Endothelial cell of umbilical vein (primary cell): ENCODE measurements around the gene GNPDA1. TPM values are rescaled to one million over a fixed set of nuclear protein-coding genes. Genes with fewer than 3 reads are reported as not detected.
"Not testable (repeated sequence)": the region's sequence is repeated elsewhere in the genome, so short reads cannot be mapped to it uniquely, and the experiment has no call there.

Source experiments
- BruUV-seq: library from RNA; stranded (reverse); fragments of 400-500 nt; replicated peaks from 2 replicates; lab custom pipeline; 2021; lab: Mats Ljungman, UMichigan
- CTCF ChIA-PET: fragments of 300-600, 350-600 bp; sonication (Branson Sonifier 250); formaldehyde crosslinking; loops from one replicate; lab custom pipeline; 2021; ENCODE audit warnings: antibody characterized with exemption, inconsistent platforms; lab: Charles Lee
- POLR2A ChIA-PET: fragments of 300-600, 350-600 bp; sonication (Branson Sonifier 250); formaldehyde crosslinking; loops from one replicate; lab custom pipeline; 2021; ENCODE audit warnings: antibody characterized with exemption, inconsistent platforms; lab: Charles Lee
- DNase-seq: peaks from one replicate; pipeline ENCODE4 v3.0.0-alpha.2; 2011; ENCODE audit warnings: low read depth, low spot score
- FAIRE-seq: peaks from 2 replicates; lab custom pipeline; 2011; peaks lifted over from hg19 to GRCh38; lab: Jason Lieb, UNC
- H2AFZ ChIP-seq: 2 replicates; pipeline ENCODE4 v1.6.0; 2012; ENCODE audit warnings: low read depth, low read length, control low read depth, inconsistent platforms
- H3K27ac ChIP-seq: 2 replicates; pipeline ENCODE4 v1.5.1; 2011; ENCODE audit warnings: low read depth, mild to moderate bottlenecking, control low read depth, low read length, moderate library complexity; ENCODE audit not compliant: insufficient read depth
- H3K27me3 ChIP-seq, 2 experiments: 2 replicates each; pipeline versions ENCODE4 v1.6.0 to v1.6.1; 2011; ENCODE audit warnings: low read length in 2 of 2, mixed read lengths in 1 of 2; ENCODE audit not compliant: control insufficient read depth in 2 of 2, insufficient read depth in 2 of 2
- H3K36me3 ChIP-seq, 2 experiments: 2 replicates in 1 of 2; 3 replicates in 1 of 2; pipeline ENCODE4 v1.5.1; 2011; ENCODE audit warnings: low read length in 2 of 2, mild to moderate bottlenecking in 1 of 2, moderate library complexity in 1 of 2; ENCODE audit not compliant: control insufficient read depth in 2 of 2, insufficient read depth in 2 of 2; ENCODE audit errors: extremely low read depth in 1 of 2
- H3K4me1 ChIP-seq: 3 replicates; pipeline ENCODE4 v1.5.1; 2011; ENCODE audit warnings: mild to moderate bottlenecking, low read length; ENCODE audit not compliant: control insufficient read depth, insufficient read depth; ENCODE audit errors: extremely low read depth
- H3K4me2 ChIP-seq: 2 replicates; pipeline ENCODE4 v1.6.1; 2011; ENCODE audit warnings: low read length, control low read depth, mixed read lengths; ENCODE audit not compliant: insufficient read depth
- H3K4me3 ChIP-seq, 3 experiments: fragments of 200-600 bp in 1 of 3; sonication (generic), shearing (Covaris generic) in 1 of 3; replicated peaks in 1 of 3; 2 replicates each; pipeline ENCODE4 v1.5.1; 2011 to 2016; ENCODE audit warnings: control low read depth in 3 of 3, low read length in 3 of 3, mild to moderate bottlenecking in 2 of 3, inconsistent platforms in 1 of 3, low read depth in 1 of 3, moderate library complexity in 1 of 3; ENCODE audit not compliant: insufficient read depth in 1 of 3
- H3K79me2 ChIP-seq: 2 replicates; pipeline ENCODE4 v1.6.0; 2012; ENCODE audit warnings: low read length, inconsistent platforms; ENCODE audit not compliant: control insufficient read depth, insufficient read depth
- H3K9ac ChIP-seq: replicated peaks from 2 replicates; pipeline ENCODE3; 2011; ENCODE audit warnings: low read length, control low read depth; ENCODE audit not compliant: insufficient read depth; ENCODE audit errors: extremely low read depth
- H3K9me1 ChIP-seq: replicated peaks from 3 replicates; pipeline ENCODE4 v1.6.0; 2011; ENCODE audit warnings: mild to moderate bottlenecking, low read length; ENCODE audit not compliant: control insufficient read depth, insufficient read depth; ENCODE audit errors: extremely low read depth
- H3K9me3 ChIP-seq: replicated peaks from 2 replicates; pipeline ENCODE4 v1.5.1; 2012; ENCODE audit warnings: low read length, inconsistent platforms; ENCODE audit not compliant: control insufficient read depth, insufficient read depth
- H4K20me1 ChIP-seq: replicated peaks from 2 replicates; pipeline ENCODE3; 2011; ENCODE audit warnings: mild to moderate bottlenecking, low read length; ENCODE audit not compliant: control insufficient read depth, insufficient read depth; ENCODE audit errors: extremely low read depth
- CTCF ChIP-seq, 2 donors: IDR thresholded peaks; 1 replicate in 1 of 2; 2 replicates in 1 of 2; pipeline ENCODE4 v1.5.1; 2011; ENCODE audit warnings: low read length in 2 of 2, mild to moderate bottlenecking in 2 of 2, moderate library complexity in 2 of 2, control low read depth in 1 of 2, inconsistent platforms in 1 of 2, low read depth in 1 of 2; ENCODE audit not compliant: insufficient read depth in 1 of 2; ENCODE audit errors: extremely low read depth in 1 of 2
- EZH2 ChIP-seq: IDR thresholded peaks from 2 replicates; pipeline ENCODE4 v1.6.1; 2012; ENCODE audit warnings: borderline replicate concordance, low read depth, mild to moderate bottlenecking, moderate library complexity, low read length, inconsistent platforms; ENCODE audit not compliant: severe bottlenecking
- FOS ChIP-seq: IDR thresholded peaks from 2 replicates; pipeline ENCODE4 v1.6.1; 2011; ENCODE audit warnings: mild to moderate bottlenecking, low read length, moderate library complexity, borderline replicate concordance; ENCODE audit not compliant: insufficient read depth
- GATA2 ChIP-seq: IDR thresholded peaks from 2 replicates; pipeline ENCODE4 v1.7.0; 2011; ENCODE audit warnings: low read depth, mild to moderate bottlenecking, moderate library complexity, mixed read lengths, low read length; ENCODE audit not compliant: insufficient read length, insufficient read depth
- JUN ChIP-seq: IDR thresholded peaks from 2 replicates; pipeline ENCODE4 v1.6.1; 2011; ENCODE audit warnings: borderline replicate concordance, low read depth; ENCODE audit not compliant: insufficient read length, insufficient read depth
- MAX ChIP-seq: IDR thresholded peaks from 2 replicates; pipeline ENCODE4 v1.6.1; 2011; ENCODE audit not compliant: insufficient read depth, insufficient read length
- MYC ChIP-seq: IDR thresholded peaks from one replicate; pipeline ENCODE4 v1.6.1; 2011; ENCODE audit warnings: mild to moderate bottlenecking, low read depth, low read length
- POLR2A ChIP-seq: IDR thresholded peaks from 2 replicates; pipeline ENCODE4 v1.6.1; 2012; ENCODE audit warnings: low read depth, mild to moderate bottlenecking, control low read depth, low read length
- POLR2AphosphoS5 ChIP-seq: IDR thresholded peaks from 2 replicates; pipeline ENCODE4 v1.6.1; 2012; ENCODE audit warnings: low read depth, mild to moderate bottlenecking, control low read depth, low read length, moderate library complexity; ENCODE audit not compliant: insufficient read depth
- dilution Hi-C: fragments of 300-500 bp; cut with MboI; formaldehyde crosslinking; loops from one replicate; pipeline ENCODE4 v1.15.0; 2019; ENCODE audit warnings: low sequenced_read_pairs; ENCODE audit not compliant: extremely low pct_ligation_motif_present
- intact Hi-C: fragments of 100-400 bp; cut with micrococcal nuclease; formaldehyde crosslinking; loops from one replicate; pipeline ENCODE4 v1.10.0; 2022
- polyA plus RNA-seq, 4 experiments: library from polyadenylated mRNA; depleted of rRNA in 3 of 4; stranded (reverse) in 3 of 4; unstranded in 1 of 4; fragments of >200 nt; gene quantifications; 2 replicates each; pipeline versions ENCODE4 v1.2.1 to v1.2.3, GENCODE V29; 2011 to 2012; ENCODE audit warnings: missing spikeins in 1 of 4
- total RNA-seq: library from RNA; stranded (reverse); gene quantifications from 2 replicates; pipeline ENCODE4 v1.2.3, GENCODE V29; 2021

GNPDA1 gene
- total and polyA plus RNA-seq, 2 donors (not counting 3 experiments of a cell fraction or from before 2014, with no cell fraction given): 22.5 to 49.3 TPM

GRCh38 chr5:142046191-142046590, 33.4 kb upstream of the GNPDA1 start:
- no peak overlapping the region for H3K27ac ChIP-seq
- H3K4me2 ChIP-seq: no peak overlapping the region
- no peaks in the 10 kb centered on the region for H4K20me1 ChIP-seq
- FAIRE-seq (no peak), DNase-seq (no peak)
- no peak overlapping the region for H3K4me3 ChIP-seq
- no peaks in the 10 kb centered on the region for H3K9me3 ChIP-seq
- H3K79me2 ChIP-seq: no peaks in the 10 kb centered on the region
- no peaks in the 10 kb centered on the region for H3K9me1 ChIP-seq
- H3K27me3 ChIP-seq: peaks cover 2 to 4% of the 10 kb centered on the region in 2 experiments
- intact Hi-C loops: no loop called here
- dilution Hi-C loops: no loop called here
- no peak overlapping the region for H3K9ac ChIP-seq
- ChIA-PET CTCF (no interaction called here), POLR2A (no interaction called here)
- BruUV-seq: no TSS peak
- no peaks in the 10 kb centered on the region for H3K4me1 ChIP-seq
- TF ChIP-seq MYC (no peak), MAX (no peak), EZH2 (no peak), JUN (no peak), POLR2AphosphoS5 (no peak), CTCF (IDR thresholded peaks at IDR 0.05; ENCODE audit: extremely low read depth in 1 of 2, insufficient read depth in 1 of 2, low read depth in 1 of 2, low read length in 2 of 2) (no peak), FOS (no peak), GATA2 (no peak), POLR2A (no peak)
- H3K36me3 ChIP-seq: no peaks in the 10 kb centered on the region
- no peak overlapping the region for H2AFZ ChIP-seq

GRCh38 chr5:142040881-142041280, 28.1 kb upstream of the GNPDA1 start:
- H3K79me2 ChIP-seq, H2AFZ ChIP-seq, H4K20me1 ChIP-seq, H3K27me3 ChIP-seq, dilution Hi-C loops, FAIRE-seq, H3K27ac ChIP-seq, H3K4me3 ChIP-seq, H3K9me1 ChIP-seq, H3K36me3 ChIP-seq, DNase-seq, H3K9ac ChIP-seq, POLR2A ChIA-PET, BruUV-seq, H3K9me3 ChIP-seq, intact Hi-C loops, CTCF ChIA-PET, H3K4me1 ChIP-seq, H3K4me2 ChIP-seq: not testable (repeated sequence)
